ENCODE results near the gene MS4A10. TPM values are rescaled to one million over a fixed set of nuclear protein-coding genes. Genes with fewer than 3 reads are reported as not detected.

MS4A10 gene
- total RNA-seq, 2 donors from 2014 or later: not detected

GRCh38 chr11:60809691-60810090 lies 24.6 kb downstream of the MS4A10 start:
- Histone ChIP-seq H3K27me3 (no peaks in the 10 kb centered on the region), H3K9me3 (no peaks in the 10 kb centered on the region), H3K4me3 (no peak overlapping the region), H3K27ac (no peak overlapping the region), H3K4me1 (no peaks in the 10 kb centered on the region), H3K36me3 (replicated peaks in 1 of 2; ENCODE audit: insufficient read depth in 1 of 2, low read depth in 2 of 2) (no peaks in the 10 kb centered on the region)
- WGBS, 2 donors: 74 to 76% methylated on average over 10 to 11 of the region's 11 CpGs
- intact Hi-C loops (cut with DNase I): no loop called here
- DNase-seq (no peak), ATAC-seq (no peak)
- no peak for TF ChIP-seq CTCF (IDR thresholded peaks at IDR 0.05)
- no peak for TF ChIP-seq POLR2A (IDR thresholded peaks at IDR 0.05)

GRCh38 chr11:60810151-60810550 lies 25.0 kb downstream of the MS4A10 start:
- Histone ChIP-seq H3K4me1 (no peaks in the 10 kb centered on the region), H3K27me3 (no peaks in the 10 kb centered on the region), H3K36me3 (replicated peaks in 1 of 2; ENCODE audit: insufficient read depth in 1 of 2, low read depth in 2 of 2) (no peaks in the 10 kb centered on the region), H3K4me3 (no peak overlapping the region), H3K27ac (no peak overlapping the region), H3K9me3 (no peaks in the 10 kb centered on the region)
- ATAC-seq (no peak), DNase-seq (no peak)
- WGBS, 2 donors: 82 to 96% methylated on average over 4 of the region's 4 CpGs
- intact Hi-C loops (cut with DNase I): no loop called here
- no peak for TF ChIP-seq POLR2A (IDR thresholded peaks at IDR 0.05)
- no peak for TF ChIP-seq CTCF (IDR thresholded peaks at IDR 0.05)

- 61 to 63% methylated on average over 8 of the region's 8 CpGs for WGBS, 2 donors
- DNase-seq (no peak), ATAC-seq (no peak)
- Histone ChIP-seq H3K36me3 (replicated peaks in 1 of 2; ENCODE audit: insufficient read depth in 1 of 2, low read depth in 2 of 2) (no peaks in the 10 kb centered on the region), H3K27me3 (no peaks in the 10 kb centered on the region), H3K4me1 (no peaks in the 10 kb centered on the region), H3K27ac (no peak overlapping the region), H3K9me3 (no peaks in the 10 kb centered on the region), H3K4me3 (no peak overlapping the region)
- no peak for TF ChIP-seq CTCF (IDR thresholded peaks at IDR 0.05)
- TF ChIP-seq POLR2A (IDR thresholded peaks at IDR 0.05): no peak
- intact Hi-C loops (cut with DNase I): no loop called here
Measured at GRCh38 chr11:60810569-60810968, 25.4 kb downstream of the MS4A10 start.

GRCh38 chr11:60813324-60813723 lies 28.2 kb downstream of the MS4A10 start:
- Histone ChIP-seq H3K36me3 (replicated peaks in 1 of 2; ENCODE audit: insufficient read depth in 1 of 2, low read depth in 2 of 2) (no peaks in the 10 kb centered on the region), H3K4me3 (no peak overlapping the region), H3K27me3 (no peaks in the 10 kb centered on the region), H3K9me3 (peaks cover 0 to 7% (median 0%) of the 10 kb centered on the region in 3 donors), H3K4me1 (no peaks in the 10 kb centered on the region), H3K27ac (no peak overlapping the region)
- intact Hi-C loops (cut with DNase I): no loop called here
- no peak for TF ChIP-seq POLR2A (IDR thresholded peaks at IDR 0.05)
- no peak for TF ChIP-seq CTCF (IDR thresholded peaks at IDR 0.05)
- DNase-seq (no peak), ATAC-seq (no peak)
- 80 to 83% methylated on average over 1 of the region's 1 CpG for WGBS, 2 donors

GRCh38 chr11:60814112-60814511 lies 29.0 kb downstream of the MS4A10 start:
- no peak for DNase-seq
- intact Hi-C loops (cut with DNase I): no loop called here
- Histone ChIP-seq H3K36me3 (replicated peaks in 1 of 2; ENCODE audit: insufficient read depth in 1 of 2, low read depth in 2 of 2) (no peaks in the 10 kb centered on the region), H3K27me3 (no peaks in the 10 kb centered on the region), H3K9me3 (peaks cover 0 to 7% (median 0%) of the 10 kb centered on the region in 3 donors), H3K4me3 (no peak overlapping the region), H3K4me1 (no peaks in the 10 kb centered on the region), H3K27ac (no peak overlapping the region)
- WGBS, 2 donors: 71 to 88% methylated on average over 2 of the region's 2 CpGs
- TF ChIP-seq CTCF (IDR thresholded peaks at IDR 0.05) (no peak), POLR2A (IDR thresholded peaks at IDR 0.05) (no peak)
- ATAC-seq: no peak

Data from body of pancreas (tissue), 4 donors.